ENCODE data around the gene MXD1. TPM values are rescaled to one million over a fixed set of nuclear protein-coding genes. Genes with fewer than 3 reads are reported as not detected.

Gene MXD1
- polyA plus RNA-seq, 3 donors = 83.1 to 247 (median 112) TPM

- H3K36me3 Mint-ChIP-seq = no peaks in the 10 kb centered on the region
- Histone ChIP-seq H3K79me2 (ENCODE audit: insufficient read depth, low read length) (no peaks in the 10 kb centered on the region), H3K4me3 (replicated peaks in 1 of 3; ENCODE audit: low read depth in 2 of 3, low read length in 3 of 3) (no peak overlapping the region), H3K27me3 (ENCODE audit: control insufficient read depth in 2 of 2, insufficient read depth in 2 of 2, low read length in 2 of 2) (no peaks in the 10 kb centered on the region), H3K27ac (ENCODE audit: low read depth in 1 of 2, low read length in 2 of 2) (no peak overlapping the region), H3K4me2 (replicated peaks; ENCODE audit: extremely low read depth, low read length, poor library complexity, severe bottlenecking) (no peak overlapping the region), H2AFZ (ENCODE audit: insufficient read depth, low read depth, low read length, poor library complexity, severe bottlenecking) (no peak overlapping the region), H4K20me1 (ENCODE audit: insufficient read depth, low read length) (no peaks in the 10 kb centered on the region), H3K9me3 (replicated peaks in 1 of 2; ENCODE audit: control insufficient read depth in 1 of 2, insufficient read depth in 1 of 2, low read length in 2 of 2) (no peaks in the 10 kb centered on the region), H3K36me3 (replicated peaks in 1 of 2; ENCODE audit: control insufficient read depth in 1 of 2, insufficient read depth in 2 of 2, low read length in 2 of 2) (no peaks in the 10 kb centered on the region), H3K9ac (ENCODE audit: insufficient read depth, low read length, poor library complexity, severe bottlenecking) (no peak overlapping the region), H3K4me1 (ENCODE audit: control insufficient read depth in 1 of 2, insufficient read depth in 2 of 2, low read length in 2 of 2) (peaks cover 0 to 4% of the 10 kb centered on the region in 2 donors)
- H3K27ac Mint-ChIP-seq = no peak overlapping the region
- H3K4me1 Mint-ChIP-seq = peaks cover 6% of the 10 kb centered on the region
- peaks cover 0 to 6% (median 0%) of the 10 kb centered on the region in 3 donors for H3K27me3 Mint-ChIP-seq (ENCODE audit: low read depth in 3 of 3)
- no peak overlapping the region for H3K4me3 Mint-ChIP-seq
- intact Hi-C loops (cut with micrococcal nuclease) = no loop called here
- no peak for TF ChIP-seq CTCF (IDR thresholded peaks at IDR 0.05)
- 81% methylated on average over 5 of the region's 7 CpGs for WGBS (ENCODE audit: insufficient coverage)
- no peaks in the 10 kb centered on the region for H3K9me3 Mint-ChIP-seq
- DNase-seq = no peak
Measured at GRCh38 chr2:69964353-69964841, 49.5 kb downstream of the MXD1 start.

- H3K79me2 ChIP-seq (ENCODE audit: insufficient read depth, low read length) = no peaks in the 10 kb centered on the region
- Mint-ChIP-seq H3K27ac (peak overlapping the region in 1 of 7 donors; percentile 49), H3K36me3 (peaks cover 0 to 3% of the 10 kb centered on the region in 2 donors), H3K4me3 (no peak overlapping the region), H3K9me3 (no peaks in the 10 kb centered on the region), H3K4me1 (peaks cover 6% of the 10 kb centered on the region), H3K27me3 (ENCODE audit: low read depth in 3 of 3) (peaks cover 0 to 8% (median 4%) of the 10 kb centered on the region in 3 donors)
- intact Hi-C loops (cut with micrococcal nuclease) = no loop called here
- no peak overlapping the region for H3K4me2 ChIP-seq (replicated peaks; ENCODE audit: extremely low read depth, low read length, poor library complexity, severe bottlenecking)
- H4K20me1 ChIP-seq (ENCODE audit: insufficient read depth, low read length) = no peaks in the 10 kb centered on the region
- no peak overlapping the region for H3K9ac ChIP-seq (ENCODE audit: insufficient read depth, low read length, poor library complexity, severe bottlenecking)
- no peaks in the 10 kb centered on the region for H3K9me3 ChIP-seq (replicated peaks in 1 of 2; ENCODE audit: control insufficient read depth in 1 of 2, insufficient read depth in 1 of 2, low read length in 2 of 2)
- peaks cover 0 to 4% of the 10 kb centered on the region in 2 donors for H3K4me1 ChIP-seq (ENCODE audit: control insufficient read depth in 1 of 2, insufficient read depth in 2 of 2, low read length in 2 of 2)
- DNase-seq = no peak
- H3K27me3 ChIP-seq (ENCODE audit: control insufficient read depth in 2 of 2, insufficient read depth in 2 of 2, low read length in 2 of 2) = no peaks in the 10 kb centered on the region
- 98% methylated on average over 5 of the region's 8 CpGs for WGBS (ENCODE audit: insufficient coverage)
- H3K4me3 ChIP-seq (replicated peaks in 1 of 3; ENCODE audit: low read depth in 2 of 3, low read length in 3 of 3) = no peak overlapping the region
- H3K36me3 ChIP-seq (replicated peaks in 1 of 2; ENCODE audit: control insufficient read depth in 1 of 2, insufficient read depth in 2 of 2, low read length in 2 of 2) = no peaks in the 10 kb centered on the region
- H2AFZ ChIP-seq (ENCODE audit: insufficient read depth, low read depth, low read length, poor library complexity, severe bottlenecking) = no peak overlapping the region
- TF ChIP-seq CTCF (IDR thresholded peaks at IDR 0.05) = no peak
- H3K27ac ChIP-seq (ENCODE audit: low read depth in 1 of 2, low read length in 2 of 2) = no peak overlapping the region
Measured at GRCh38 chr2:69965756-69966445, 51.0 kb downstream of the MXD1 start.

Measured in CD14-positive monocyte (primary cell).